Osteocyte (in vitro differentiated cells): ENCODE results near the gene GOLGA1. TPM values are rescaled to one million over a fixed set of nuclear protein-coding genes. Genes with fewer than 3 reads are reported as not detected.
A peak's percentile ranks its signal among the peaks of the same experiment; 100 is the strongest.

Experiments
- DNase-seq: peaks from one replicate; pipeline ENCODE4 v3.0.0; 2021; ENCODE audit warnings: mixed read lengths; ENCODE audit not compliant: unreplicated experiment; ENCODE audit errors: extremely low spot score
- H3K27ac Mint-ChIP-seq: one replicate; pipeline ENCODE4 v1.8.0; 2021; ENCODE audit warnings: mild to moderate bottlenecking, mixed read lengths; ENCODE audit not compliant: unreplicated experiment
- H3K27me3 Mint-ChIP-seq: one replicate; pipeline ENCODE4 v1.8.0; 2021; ENCODE audit warnings: mixed read lengths; ENCODE audit not compliant: unreplicated experiment
- H3K36me3 Mint-ChIP-seq: one replicate; pipeline ENCODE4 v1.8.0; 2021; ENCODE audit warnings: mixed read lengths; ENCODE audit not compliant: unreplicated experiment
- H3K4me1 Mint-ChIP-seq: one replicate; pipeline ENCODE4 v1.8.0; 2021; ENCODE audit warnings: mixed read lengths; ENCODE audit not compliant: unreplicated experiment
- H3K4me3 Mint-ChIP-seq: one replicate; pipeline ENCODE4 v1.8.0; 2021; ENCODE audit warnings: mild to moderate bottlenecking, moderate library complexity, mixed read lengths; ENCODE audit not compliant: unreplicated experiment
- H3K9me3 Mint-ChIP-seq: one replicate; pipeline ENCODE4 v1.8.0; 2021; ENCODE audit warnings: mixed read lengths; ENCODE audit not compliant: unreplicated experiment
- total RNA-seq: library from RNA; stranded (reverse); gene quantifications from 2 replicates; pipeline ENCODE4 v1.2.1, GENCODE V29; 2021
- TF ChIP-seq, protein P1 (sequence below): fragments of 200-600 bp; sonication (generic); IDR thresholded peaks from 2 replicates; pipeline ENCODE4 v1.5.0; 2021; ENCODE audit warnings: antibody characterized with exemption, mild to moderate bottlenecking, moderate library complexity

The GOLGA1 gene
- total RNA-seq, 1 donor from 2014 or later, result 22.4 TPM

DNA sequence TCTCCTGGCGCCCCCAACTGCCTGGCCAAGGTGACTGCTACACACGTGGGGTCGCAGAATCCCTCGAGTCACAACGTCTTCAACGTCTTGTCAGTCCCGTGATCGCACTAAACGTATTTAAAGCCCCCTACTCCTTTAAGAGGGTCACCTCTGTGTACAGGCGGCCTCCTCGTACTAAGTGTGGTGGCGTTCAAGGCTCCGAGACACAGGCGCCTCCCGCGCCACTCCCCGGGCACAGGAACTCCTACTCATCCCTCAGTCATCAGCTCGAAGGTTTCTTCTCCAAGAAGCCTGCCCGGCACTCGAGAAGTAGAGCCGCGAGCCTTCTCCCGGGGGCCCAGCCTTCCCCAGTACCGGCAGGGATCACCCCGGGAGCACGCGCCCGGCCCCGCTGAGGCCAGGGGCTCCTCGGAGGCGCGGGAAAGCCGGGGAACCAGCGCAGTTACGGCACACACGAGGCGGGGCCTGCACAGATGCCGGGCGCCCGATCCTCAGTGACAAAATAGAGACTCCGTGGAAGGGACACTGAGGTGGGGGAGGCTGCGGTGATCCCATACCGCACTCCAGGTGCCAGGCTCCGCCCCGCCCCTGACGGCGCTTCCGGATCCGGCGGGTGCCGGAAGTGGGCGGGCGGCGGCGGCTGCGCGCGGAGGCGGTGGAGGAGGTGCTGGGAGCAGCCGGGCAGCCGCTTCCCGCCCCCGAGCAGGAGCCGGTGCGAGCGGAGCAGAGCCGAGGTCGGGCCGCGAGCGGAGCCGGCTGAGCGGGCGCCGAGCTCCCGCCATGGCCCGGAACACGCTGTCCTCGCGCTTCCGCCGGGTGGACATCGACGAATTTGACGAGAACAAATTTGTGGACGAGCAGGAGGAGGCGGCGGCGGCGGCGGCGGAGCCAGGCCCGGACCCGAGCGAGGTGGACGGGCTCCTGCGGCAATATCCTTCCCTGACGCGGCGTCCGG, 72.1 kb downstream of the GOLGA1 start:
- TF ChIP-seq, protein P1, sequence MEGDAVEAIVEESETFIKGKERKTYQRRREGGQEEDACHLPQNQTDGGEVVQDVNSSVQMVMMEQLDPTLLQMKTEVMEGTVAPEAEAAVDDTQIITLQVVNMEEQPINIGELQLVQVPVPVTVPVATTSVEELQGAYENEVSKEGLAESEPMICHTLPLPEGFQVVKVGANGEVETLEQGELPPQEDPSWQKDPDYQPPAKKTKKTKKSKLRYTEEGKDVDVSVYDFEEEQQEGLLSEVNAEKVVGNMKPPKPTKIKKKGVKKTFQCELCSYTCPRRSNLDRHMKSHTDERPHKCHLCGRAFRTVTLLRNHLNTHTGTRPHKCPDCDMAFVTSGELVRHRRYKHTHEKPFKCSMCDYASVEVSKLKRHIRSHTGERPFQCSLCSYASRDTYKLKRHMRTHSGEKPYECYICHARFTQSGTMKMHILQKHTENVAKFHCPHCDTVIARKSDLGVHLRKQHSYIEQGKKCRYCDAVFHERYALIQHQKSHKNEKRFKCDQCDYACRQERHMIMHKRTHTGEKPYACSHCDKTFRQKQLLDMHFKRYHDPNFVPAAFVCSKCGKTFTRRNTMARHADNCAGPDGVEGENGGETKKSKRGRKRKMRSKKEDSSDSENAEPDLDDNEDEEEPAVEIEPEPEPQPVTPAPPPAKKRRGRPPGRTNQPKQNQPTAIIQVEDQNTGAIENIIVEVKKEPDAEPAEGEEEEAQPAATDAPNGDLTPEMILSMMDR, result peak; percentile 32
- Mint-ChIP-seq H3K36me3 (peaks cover 5% of the 10 kb centered on the region), H3K27ac (peak overlapping the region; percentile 83), H3K27me3 (no peaks in the 10 kb centered on the region), H3K4me1 (peaks cover 32% of the 10 kb centered on the region), H3K4me3 (peak overlapping the region; percentile 91), H3K9me3 (no peaks in the 10 kb centered on the region)
- peak; percentile 95 for DNase-seq

DNA sequence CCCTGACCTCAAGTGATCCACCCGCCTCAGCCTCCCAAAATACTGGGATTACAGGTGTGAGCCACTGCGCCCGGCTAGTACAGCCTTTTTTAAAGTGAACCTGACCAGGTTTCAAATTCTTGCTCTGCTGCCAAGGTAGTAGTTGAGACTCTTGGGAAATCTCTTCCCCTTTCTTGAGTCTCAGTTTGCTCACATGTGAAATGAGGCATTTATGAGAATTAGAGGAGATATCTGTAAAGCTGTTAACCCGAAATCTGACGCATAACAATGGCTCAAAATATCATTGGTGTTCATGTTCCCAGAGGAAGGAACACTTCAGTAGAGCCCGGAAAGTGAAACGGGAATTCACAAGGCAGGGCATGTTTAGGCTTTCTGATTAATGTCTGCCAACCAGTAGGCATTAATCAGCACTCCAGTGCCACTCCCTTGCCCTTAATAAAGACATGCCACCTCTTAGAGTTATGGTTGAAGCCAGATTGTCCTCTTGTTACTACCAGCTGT, 77.5 kb downstream of the GOLGA1 start:
- H3K9me3 Mint-ChIP-seq, result no peaks in the 10 kb centered on the region
- peak overlapping the region; percentile 14 for H3K27ac Mint-ChIP-seq
- H3K4me3 Mint-ChIP-seq, result peak overlapping the region; percentile 40
- no peak for DNase-seq
- TF ChIP-seq, protein P1, result no peak
- H3K27me3 Mint-ChIP-seq, result no peaks in the 10 kb centered on the region
- peaks cover 35% of the 10 kb centered on the region for H3K4me1 Mint-ChIP-seq
- peaks cover 12% of the 10 kb centered on the region for H3K36me3 Mint-ChIP-seq

DNA sequence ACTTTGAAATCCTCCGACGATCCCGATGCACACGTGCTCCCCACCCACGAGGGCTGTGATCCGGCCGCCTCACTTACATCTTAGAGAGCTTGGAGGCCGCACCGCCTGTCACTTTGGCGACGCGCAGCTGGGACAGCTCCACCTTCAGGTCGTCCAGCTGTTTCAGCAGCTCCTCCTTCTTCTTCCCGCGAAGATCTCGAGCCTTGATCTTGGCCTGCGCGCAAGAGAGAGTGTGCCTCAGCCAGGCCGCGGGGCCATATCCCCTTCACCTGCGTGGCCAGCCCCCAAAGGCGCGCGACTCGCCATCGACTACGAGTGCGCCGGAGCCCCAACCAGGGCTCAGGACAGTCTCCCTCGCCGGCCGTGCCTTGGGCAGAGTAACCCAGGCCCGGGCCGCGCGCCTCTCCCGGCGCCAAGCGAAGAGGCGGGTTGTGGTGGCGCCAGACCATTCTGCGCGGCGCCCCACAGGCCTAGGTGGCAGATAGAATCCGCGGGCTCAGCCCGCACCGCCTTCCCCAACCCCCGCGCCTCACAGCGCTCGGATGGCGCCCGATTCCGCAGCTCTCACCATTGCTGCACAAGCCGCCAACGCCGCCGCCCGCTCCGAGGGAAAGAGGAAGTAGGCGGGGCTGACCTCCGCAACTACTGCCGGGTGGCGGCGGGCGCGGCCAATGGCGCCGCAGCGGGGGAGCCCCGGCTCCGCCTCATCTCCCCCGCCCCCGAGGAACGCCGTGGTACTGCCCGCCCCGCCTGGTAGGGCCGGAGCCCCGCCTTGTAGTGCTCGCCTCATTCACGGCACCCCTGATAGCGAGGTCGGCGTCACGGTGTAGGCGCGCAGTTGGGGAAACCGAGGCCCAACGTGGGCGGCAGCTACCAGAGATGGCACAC, 79.3 kb downstream of the GOLGA1 start, which contains the start of the genes ARPC5L and RPL35:
Gene ARPC5L (plus strand): TSS at position 789 of the 888 bp plus-strand sequence. CDS start 7,161 bp downstream, outside the sequence.
Gene RPL35 (minus strand): TSS at position 616 of the 888 bp plus-strand sequence. CDS start 45 bp downstream, at position 571.
- peaks cover 27% of the 10 kb centered on the region for H3K4me1 Mint-ChIP-seq

DNA sequence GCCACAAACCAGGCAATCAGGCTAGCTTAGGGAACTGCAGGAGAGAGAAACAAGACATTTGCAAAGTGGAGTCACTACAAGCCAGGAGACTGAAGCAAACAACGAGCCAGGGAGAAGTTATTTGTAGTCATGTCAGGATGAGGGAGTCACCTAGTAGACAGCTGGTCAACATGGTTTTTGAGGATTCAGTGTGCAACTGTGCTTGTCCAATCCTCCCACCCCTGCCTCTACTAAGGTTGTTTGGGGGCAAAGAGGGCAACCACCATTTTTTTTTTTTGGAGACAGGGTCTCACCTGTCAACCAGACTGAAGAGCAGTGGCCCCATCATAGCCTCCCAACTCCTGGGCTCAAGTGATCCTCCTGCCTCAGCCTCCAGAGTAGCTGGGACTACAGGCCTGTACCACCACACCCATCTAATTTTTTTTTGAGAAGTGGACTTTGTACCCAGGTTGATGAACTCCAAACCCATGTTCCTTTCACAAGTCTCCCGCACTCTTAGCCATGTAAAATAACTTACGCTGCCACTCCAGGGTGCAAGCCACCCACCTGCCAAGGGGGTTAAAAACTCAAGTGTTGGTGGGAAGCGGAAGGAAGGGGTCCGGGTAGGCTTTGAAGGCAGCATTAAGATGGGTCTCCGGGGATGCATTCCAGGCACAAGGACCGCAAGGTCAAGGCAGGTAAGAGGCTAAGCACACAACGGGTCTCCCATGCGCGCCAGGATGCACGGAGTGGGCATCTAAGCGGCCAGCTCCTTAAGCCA, 80.1 kb downstream of the GOLGA1 start:
- peaks cover 27% of the 10 kb centered on the region for H3K4me1 Mint-ChIP-seq

More for the DNA sequence above, 79.3 kb downstream of the GOLGA1 start, which contains the start of the genes ARPC5L and RPL35:
- TF ChIP-seq, protein P1, result peak; percentile 48
- Mint-ChIP-seq H3K36me3 (peaks cover 15% of the 10 kb centered on the region), H3K27me3 (no peaks in the 10 kb centered on the region), H3K4me3 (peak within 1 kb of the TSS; percentile 93), H3K27ac (peak within 1 kb of the TSS; percentile 93), H3K9me3 (no peaks in the 10 kb centered on the region)
- peak; percentile 98 for DNase-seq

More for the DNA sequence above, 80.1 kb downstream of the GOLGA1 start:
- no peak for DNase-seq
- H3K36me3 Mint-ChIP-seq, result peaks cover 15% of the 10 kb centered on the region
- TF ChIP-seq, protein P1, result no peak
- no peaks in the 10 kb centered on the region for H3K27me3 Mint-ChIP-seq
- no peaks in the 10 kb centered on the region for H3K9me3 Mint-ChIP-seq
- H3K27ac Mint-ChIP-seq, result peak overlapping the region; percentile 93
- H3K4me3 Mint-ChIP-seq, result peak overlapping the region; percentile 93
